Loucy (cell line): ENCODE measurements around the gene USP5.
"Not testable (repeated sequence)": the region's sequence is repeated elsewhere in the genome, so short reads cannot be mapped to it uniquely, and the experiment has no call there.

Source experiments
- CTCF ChIP-seq: fragments of 200-600 bp; sonication (generic); conservative IDR thresholded peaks from 2 replicates; pipeline ENCODE4 v1.5.1; 2014; ENCODE audit warnings: mild to moderate bottlenecking, antibody characterized with exemption, low read length
- EZH2phosphoT487 ChIP-seq: fragments of 200-600 bp; IDR thresholded peaks from 2 replicates; pipeline ENCODE4 v1.6.1; 2018; ENCODE audit warnings: antibody characterized with exemption, mild to moderate bottlenecking, moderate library complexity, borderline replicate concordance

GRCh38 chr12:6888794-6889193 is 36.8 kb downstream of the USP5 start:
- not testable (repeated sequence) for TF ChIP-seq CTCF, EZH2phosphoT487
